Measurements from ENCODE around the gene ENTHD1. TPM values are rescaled to one million over a fixed set of nuclear protein-coding genes. Genes with fewer than 3 reads are reported as not detected.

Gene ENTHD1
- total and polyA plus RNA-seq, 9 of the 15 experiments (the other 6 are each of a cell fraction or from before 2014, with no cell fraction given), result 0.13 to 0.98 (median 0.35) TPM

DNA sequence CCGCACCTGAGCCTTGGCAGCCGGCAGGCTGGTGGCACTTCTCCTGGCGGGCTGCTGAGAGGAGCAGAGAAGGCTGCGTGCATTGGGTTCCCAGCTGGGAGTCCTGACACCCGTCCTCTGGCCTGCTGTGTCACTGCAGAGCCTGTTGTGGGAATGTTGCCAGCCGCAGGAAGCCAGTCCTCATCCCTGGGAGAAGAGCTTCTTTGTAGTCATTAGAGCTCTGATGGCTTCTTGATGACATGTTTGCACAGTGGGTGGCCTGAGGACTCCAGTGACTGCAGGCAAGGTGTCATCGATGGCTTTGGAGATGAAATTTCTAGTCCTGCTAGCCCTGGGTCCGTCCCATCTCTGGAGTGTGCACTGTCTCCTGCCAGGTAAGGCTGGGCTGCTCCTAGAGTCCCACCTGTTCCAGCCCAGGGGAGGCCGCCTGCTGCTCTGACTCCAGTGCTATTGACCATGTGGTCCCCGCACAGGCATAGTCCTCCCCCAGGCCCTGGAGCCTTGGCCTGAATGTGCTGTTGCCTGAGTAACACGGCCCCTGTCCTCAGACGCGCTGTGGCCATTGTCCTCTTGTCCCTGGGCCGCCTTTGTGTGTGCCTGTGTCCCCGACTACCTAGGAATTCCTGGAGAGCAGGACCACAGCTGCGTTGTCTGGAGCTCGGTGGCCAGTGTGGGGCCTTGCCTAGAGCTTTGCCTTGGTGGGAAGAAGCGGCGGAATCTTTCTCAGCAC is 193.8 kb downstream of the ENTHD1 start (continued):
- TF ChIP-seq, protein P1, sequence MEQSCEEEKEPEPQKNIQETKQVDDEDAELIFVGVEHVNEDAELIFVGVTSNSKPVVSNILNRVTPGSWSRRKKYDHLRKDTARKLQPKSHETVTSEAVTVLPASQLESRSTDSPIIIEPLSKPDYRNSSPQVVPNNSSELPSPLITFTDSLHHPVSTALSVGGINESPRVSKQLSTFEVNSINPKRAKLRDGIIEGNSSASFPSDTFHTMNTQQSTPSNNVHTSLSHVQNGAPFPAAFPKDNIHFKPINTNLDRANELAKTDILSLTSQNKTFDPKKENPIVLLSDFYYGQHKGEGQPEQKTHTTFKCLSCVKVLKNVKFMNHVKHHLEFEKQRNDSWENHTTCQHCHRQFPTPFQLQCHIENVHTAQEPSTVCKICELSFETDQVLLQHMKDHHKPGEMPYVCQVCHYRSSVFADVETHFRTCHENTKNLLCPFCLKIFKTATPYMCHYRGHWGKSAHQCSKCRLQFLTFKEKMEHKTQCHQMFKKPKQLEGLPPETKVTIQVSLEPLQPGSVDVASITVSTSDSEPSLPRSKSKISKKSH (CRISPR knock-in tag; IDR thresholded peaks at IDR 0.05), result no peak
- TF ChIP-seq ELF4 (CRISPR knock-in tag; IDR thresholded peaks at IDR 0.05), result no peak
- no peak for TF ChIP-seq SRSF7 (optimal IDR thresholded peaks at IDR 0.05; ENCODE audit: low read depth, low read length)
- no peak for TF ChIP-seq ZC3H4 (CRISPR knock-in tag; IDR thresholded peaks at IDR 0.05; ENCODE audit: borderline replicate concordance)
- TF ChIP-seq RBBP5 (IDR thresholded peaks at IDR 0.05; ENCODE audit: borderline replicate concordance, insufficient read depth, low read length, poor library complexity, severe bottlenecking), result no peak
- no peak for TF ChIP-seq CBX2 (IDR thresholded peaks at IDR 0.05; ENCODE audit: insufficient read depth, low read length, poor library complexity, severe bottlenecking)
- no peak for TF ChIP-seq ZNF133 (CRISPR knock-in tag; IDR thresholded peaks at IDR 0.05)
- TF ChIP-seq ZNF143 (CRISPR knock-in tag; IDR thresholded peaks at IDR 0.05), result no peak
- no peak for TF ChIP-seq CEBPB (tag; IDR thresholded peaks at IDR 0.05)
- TF ChIP-seq, protein P2, sequence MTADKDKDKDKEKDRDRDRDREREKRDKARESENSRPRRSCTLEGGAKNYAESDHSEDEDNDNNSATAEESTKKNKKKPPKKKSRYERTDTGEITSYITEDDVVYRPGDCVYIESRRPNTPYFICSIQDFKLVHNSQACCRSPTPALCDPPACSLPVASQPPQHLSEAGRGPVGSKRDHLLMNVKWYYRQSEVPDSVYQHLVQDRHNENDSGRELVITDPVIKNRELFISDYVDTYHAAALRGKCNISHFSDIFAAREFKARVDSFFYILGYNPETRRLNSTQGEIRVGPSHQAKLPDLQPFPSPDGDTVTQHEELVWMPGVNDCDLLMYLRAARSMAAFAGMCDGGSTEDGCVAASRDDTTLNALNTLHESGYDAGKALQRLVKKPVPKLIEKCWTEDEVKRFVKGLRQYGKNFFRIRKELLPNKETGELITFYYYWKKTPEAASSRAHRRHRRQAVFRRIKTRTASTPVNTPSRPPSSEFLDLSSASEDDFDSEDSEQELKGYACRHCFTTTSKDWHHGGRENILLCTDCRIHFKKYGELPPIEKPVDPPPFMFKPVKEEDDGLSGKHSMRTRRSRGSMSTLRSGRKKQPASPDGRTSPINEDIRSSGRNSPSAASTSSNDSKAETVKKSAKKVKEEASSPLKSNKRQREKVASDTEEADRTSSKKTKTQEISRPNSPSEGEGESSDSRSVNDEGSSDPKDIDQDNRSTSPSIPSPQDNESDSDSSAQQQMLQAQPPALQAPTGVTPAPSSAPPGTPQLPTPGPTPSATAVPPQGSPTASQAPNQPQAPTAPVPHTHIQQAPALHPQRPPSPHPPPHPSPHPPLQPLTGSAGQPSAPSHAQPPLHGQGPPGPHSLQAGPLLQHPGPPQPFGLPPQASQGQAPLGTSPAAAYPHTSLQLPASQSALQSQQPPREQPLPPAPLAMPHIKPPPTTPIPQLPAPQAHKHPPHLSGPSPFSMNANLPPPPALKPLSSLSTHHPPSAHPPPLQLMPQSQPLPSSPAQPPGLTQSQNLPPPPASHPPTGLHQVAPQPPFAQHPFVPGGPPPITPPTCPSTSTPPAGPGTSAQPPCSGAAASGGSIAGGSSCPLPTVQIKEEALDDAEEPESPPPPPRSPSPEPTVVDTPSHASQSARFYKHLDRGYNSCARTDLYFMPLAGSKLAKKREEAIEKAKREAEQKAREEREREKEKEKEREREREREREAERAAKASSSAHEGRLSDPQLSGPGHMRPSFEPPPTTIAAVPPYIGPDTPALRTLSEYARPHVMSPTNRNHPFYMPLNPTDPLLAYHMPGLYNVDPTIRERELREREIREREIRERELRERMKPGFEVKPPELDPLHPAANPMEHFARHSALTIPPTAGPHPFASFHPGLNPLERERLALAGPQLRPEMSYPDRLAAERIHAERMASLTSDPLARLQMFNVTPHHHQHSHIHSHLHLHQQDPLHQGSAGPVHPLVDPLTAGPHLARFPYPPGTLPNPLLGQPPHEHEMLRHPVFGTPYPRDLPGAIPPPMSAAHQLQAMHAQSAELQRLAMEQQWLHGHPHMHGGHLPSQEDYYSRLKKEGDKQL (CRISPR knock-in tag; IDR thresholded peaks at IDR 0.05; ENCODE audit: borderline replicate concordance), result no peak
- TF ChIP-seq ZNF124 (CRISPR knock-in tag; IDR thresholded peaks at IDR 0.05), result no peak
- no peak for TF ChIP-seq FIP1L1 (IDR thresholded peaks at IDR 0.05; ENCODE audit: low read depth, low read length, poor library complexity, severe bottlenecking)

Data from K562 (cell line).